SK-N-SH (cell line): ENCODE measurements around the gene SYT11.

Experiments used
- ELF1 ChIP-seq: IDR thresholded peaks from 2 replicates; pipeline ENCODE4 v1.4.0; 2012
- EP300 ChIP-seq, 2 experiments: IDR thresholded peaks; 2 replicates each; pipeline versions ENCODE4 v1.4.0 to v1.6.1; 2012; ENCODE audit warnings: borderline replicate concordance in 1 of 2, low read depth in 1 of 2, low read length in 1 of 2
- GABPA ChIP-seq: IDR thresholded peaks from 2 replicates; pipeline ENCODE4 v1.4.0; 2012; ENCODE audit warnings: low read depth, mild to moderate bottlenecking
- MXI1 ChIP-seq: IDR thresholded peaks from 2 replicates; pipeline ENCODE4 v1.6.1; 2012; ENCODE audit warnings: mild to moderate bottlenecking, low read depth, low read length, improper control_type of control experiment
- RFX5 ChIP-seq: IDR thresholded peaks from 2 replicates; pipeline ENCODE4 v1.6.1; 2012; ENCODE audit warnings: mild to moderate bottlenecking, improper control_type of control experiment, low read length
- TAF1 ChIP-seq: IDR thresholded peaks from 2 replicates; pipeline ENCODE4 v1.6.1; 2012; ENCODE audit warnings: low read depth, mild to moderate bottlenecking, low read length, moderate library complexity, borderline replicate concordance
- TF ChIP-seq, protein P1 (sequence below): IDR thresholded peaks from 2 replicates; pipeline ENCODE4 v1.4.0; 2012; ENCODE audit warnings: low read depth, borderline replicate concordance
- TF ChIP-seq, protein P2 (sequence below): fragments of 200-600 bp; sonication (generic); IDR thresholded peaks from 2 replicates; pipeline ENCODE4 v1.6.1; 2017; ENCODE audit warnings: antibody characterized with exemption, mild to moderate bottlenecking, moderate library complexity
- TF ChIP-seq, protein P3 (sequence below): fragments of 150-350 bp; IDR thresholded peaks from 2 replicates; pipeline ENCODE4 v1.6.1; 2017; ENCODE audit warnings: antibody characterized with exemption, low read length, low read depth, borderline replicate concordance
- TF ChIP-seq, protein P4 (sequence below): IDR thresholded peaks from 2 replicates; pipeline ENCODE4 v1.4.0; 2012; ENCODE audit warnings: low read depth

DNA sequence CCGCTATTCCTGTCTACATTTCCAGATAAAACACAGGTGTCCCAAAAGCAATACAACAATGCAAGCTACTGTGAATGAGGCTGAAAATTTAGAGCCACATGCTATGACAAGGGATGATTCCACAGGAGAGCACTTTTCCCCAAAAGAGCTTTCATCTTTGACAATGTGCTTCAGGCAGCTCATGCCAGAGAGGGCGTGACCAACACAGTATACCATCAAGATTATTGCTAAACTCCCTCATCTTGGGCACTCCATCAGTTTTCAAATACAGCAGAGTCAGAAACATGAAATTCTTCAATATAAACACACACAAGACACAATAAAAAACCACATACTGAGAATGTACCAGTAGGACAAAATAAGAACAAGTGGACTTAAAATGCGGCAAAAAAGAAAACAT lies 9.0 kb upstream of the SYT11 start:
- TF ChIP-seq, protein P1, sequence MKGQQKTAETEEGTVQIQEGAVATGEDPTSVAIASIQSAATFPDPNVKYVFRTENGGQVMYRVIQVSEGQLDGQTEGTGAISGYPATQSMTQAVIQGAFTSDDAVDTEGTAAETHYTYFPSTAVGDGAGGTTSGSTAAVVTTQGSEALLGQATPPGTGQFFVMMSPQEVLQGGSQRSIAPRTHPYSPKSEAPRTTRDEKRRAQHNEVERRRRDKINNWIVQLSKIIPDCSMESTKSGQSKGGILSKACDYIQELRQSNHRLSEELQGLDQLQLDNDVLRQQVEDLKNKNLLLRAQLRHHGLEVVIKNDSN = no peak
- TF ChIP-seq GABPA = no peak
- no peak for TF ChIP-seq ELF1
- TF ChIP-seq, protein P2, sequence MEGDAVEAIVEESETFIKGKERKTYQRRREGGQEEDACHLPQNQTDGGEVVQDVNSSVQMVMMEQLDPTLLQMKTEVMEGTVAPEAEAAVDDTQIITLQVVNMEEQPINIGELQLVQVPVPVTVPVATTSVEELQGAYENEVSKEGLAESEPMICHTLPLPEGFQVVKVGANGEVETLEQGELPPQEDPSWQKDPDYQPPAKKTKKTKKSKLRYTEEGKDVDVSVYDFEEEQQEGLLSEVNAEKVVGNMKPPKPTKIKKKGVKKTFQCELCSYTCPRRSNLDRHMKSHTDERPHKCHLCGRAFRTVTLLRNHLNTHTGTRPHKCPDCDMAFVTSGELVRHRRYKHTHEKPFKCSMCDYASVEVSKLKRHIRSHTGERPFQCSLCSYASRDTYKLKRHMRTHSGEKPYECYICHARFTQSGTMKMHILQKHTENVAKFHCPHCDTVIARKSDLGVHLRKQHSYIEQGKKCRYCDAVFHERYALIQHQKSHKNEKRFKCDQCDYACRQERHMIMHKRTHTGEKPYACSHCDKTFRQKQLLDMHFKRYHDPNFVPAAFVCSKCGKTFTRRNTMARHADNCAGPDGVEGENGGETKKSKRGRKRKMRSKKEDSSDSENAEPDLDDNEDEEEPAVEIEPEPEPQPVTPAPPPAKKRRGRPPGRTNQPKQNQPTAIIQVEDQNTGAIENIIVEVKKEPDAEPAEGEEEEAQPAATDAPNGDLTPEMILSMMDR = no peak
- TF ChIP-seq, protein P3, sequence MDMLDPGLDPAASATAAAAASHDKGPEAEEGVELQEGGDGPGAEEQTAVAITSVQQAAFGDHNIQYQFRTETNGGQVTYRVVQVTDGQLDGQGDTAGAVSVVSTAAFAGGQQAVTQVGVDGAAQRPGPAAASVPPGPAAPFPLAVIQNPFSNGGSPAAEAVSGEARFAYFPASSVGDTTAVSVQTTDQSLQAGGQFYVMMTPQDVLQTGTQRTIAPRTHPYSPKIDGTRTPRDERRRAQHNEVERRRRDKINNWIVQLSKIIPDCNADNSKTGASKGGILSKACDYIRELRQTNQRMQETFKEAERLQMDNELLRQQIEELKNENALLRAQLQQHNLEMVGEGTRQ = no peak
- no peak for TF ChIP-seq MXI1
- TF ChIP-seq, protein P4, sequence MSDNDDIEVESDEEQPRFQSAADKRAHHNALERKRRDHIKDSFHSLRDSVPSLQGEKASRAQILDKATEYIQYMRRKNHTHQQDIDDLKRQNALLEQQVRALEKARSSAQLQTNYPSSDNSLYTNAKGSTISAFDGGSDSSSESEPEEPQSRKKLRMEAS = no peak
- TF ChIP-seq EP300 (IDR thresholded peaks at IDR 0.05; ENCODE audit: borderline replicate concordance in 1 of 2, low read depth in 1 of 2, low read length in 1 of 2) = no peak
- no peak for TF ChIP-seq RFX5
- TF ChIP-seq TAF1 = no peak
